C4-2B (cell line): ENCODE measurements around the gene CYP4F22.

Experiments used
- ZFX ChIP-seq: fragments of 450-650 bp; IDR thresholded peaks from 2 replicates; pipeline ENCODE4 v1.6.1; 2017
- TF ChIP-seq, protein P1 (sequence below): fragments of 450-650 bp; conservative IDR thresholded peaks from 2 replicates; pipeline ENCODE4 v1.5.1; 2017; ENCODE audit warnings: mild to moderate bottlenecking

DNA sequence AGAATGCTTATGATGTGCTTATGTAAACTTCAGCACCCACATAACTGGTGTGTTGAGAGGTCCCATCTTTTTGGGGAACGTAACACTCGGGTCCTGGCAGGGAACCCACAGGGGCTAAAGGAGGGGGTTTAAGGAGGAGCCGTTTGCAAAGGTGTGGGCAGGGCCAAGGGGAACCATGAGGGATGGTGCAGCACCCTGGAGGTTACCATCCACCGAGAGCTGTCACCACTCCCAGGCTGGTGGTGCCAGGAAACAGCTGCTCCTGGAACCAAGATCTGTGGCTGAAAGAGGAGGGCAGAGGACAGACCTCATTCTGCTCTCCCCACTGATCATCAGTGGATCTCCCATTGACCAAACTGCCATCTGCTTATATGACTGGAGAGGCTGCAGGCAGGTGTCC is 83.5 kb downstream of the CYP4F22 start:
- TF ChIP-seq, protein P1, sequence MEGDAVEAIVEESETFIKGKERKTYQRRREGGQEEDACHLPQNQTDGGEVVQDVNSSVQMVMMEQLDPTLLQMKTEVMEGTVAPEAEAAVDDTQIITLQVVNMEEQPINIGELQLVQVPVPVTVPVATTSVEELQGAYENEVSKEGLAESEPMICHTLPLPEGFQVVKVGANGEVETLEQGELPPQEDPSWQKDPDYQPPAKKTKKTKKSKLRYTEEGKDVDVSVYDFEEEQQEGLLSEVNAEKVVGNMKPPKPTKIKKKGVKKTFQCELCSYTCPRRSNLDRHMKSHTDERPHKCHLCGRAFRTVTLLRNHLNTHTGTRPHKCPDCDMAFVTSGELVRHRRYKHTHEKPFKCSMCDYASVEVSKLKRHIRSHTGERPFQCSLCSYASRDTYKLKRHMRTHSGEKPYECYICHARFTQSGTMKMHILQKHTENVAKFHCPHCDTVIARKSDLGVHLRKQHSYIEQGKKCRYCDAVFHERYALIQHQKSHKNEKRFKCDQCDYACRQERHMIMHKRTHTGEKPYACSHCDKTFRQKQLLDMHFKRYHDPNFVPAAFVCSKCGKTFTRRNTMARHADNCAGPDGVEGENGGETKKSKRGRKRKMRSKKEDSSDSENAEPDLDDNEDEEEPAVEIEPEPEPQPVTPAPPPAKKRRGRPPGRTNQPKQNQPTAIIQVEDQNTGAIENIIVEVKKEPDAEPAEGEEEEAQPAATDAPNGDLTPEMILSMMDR = no peak
- no peak for TF ChIP-seq ZFX
